HG03108 (cell line): ENCODE results near the gene RPL36A.
A peak's percentile ranks its signal among the peaks of the same experiment; 100 is the strongest.

Experiments used
- ATAC-seq: cut with Tn5 transposase; IDR thresholded peaks from one replicate; pipeline ENCODE4 v1.9.1; 2021; ENCODE audit warnings: moderate library complexity; ENCODE audit not compliant: unreplicated experiment

Gene RPL36A

DNA sequence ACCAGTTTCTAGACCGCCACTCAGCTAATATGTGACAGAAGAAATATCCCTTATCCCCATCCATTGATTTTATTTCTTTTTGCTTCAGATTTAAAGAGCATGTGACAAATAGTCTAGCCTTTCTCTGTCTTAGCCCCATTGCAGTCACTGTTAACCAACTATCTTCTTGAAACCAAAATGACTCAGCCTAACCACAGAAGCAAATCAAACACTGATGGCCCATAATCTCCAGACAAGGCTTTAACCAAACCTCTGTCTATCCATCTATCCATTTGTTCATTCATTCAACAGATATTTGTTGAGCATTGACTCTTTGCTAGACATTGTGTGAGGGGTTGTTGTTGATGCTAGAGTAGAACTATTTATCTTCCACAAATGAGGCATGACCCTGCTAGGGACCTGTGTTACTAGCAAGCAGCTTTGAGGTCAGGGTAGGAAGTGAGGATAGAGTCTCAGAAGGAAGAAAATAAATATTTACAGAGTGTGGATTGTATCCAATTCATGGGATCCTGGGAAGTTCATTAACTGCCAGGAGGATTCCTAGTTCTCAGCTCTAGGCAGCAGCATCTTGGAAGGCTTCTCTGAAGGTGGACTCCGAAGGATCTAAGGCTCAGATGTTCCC, 39.8 kb downstream of the RPL36A start:
- peak; percentile 88 for ATAC-seq

DNA sequence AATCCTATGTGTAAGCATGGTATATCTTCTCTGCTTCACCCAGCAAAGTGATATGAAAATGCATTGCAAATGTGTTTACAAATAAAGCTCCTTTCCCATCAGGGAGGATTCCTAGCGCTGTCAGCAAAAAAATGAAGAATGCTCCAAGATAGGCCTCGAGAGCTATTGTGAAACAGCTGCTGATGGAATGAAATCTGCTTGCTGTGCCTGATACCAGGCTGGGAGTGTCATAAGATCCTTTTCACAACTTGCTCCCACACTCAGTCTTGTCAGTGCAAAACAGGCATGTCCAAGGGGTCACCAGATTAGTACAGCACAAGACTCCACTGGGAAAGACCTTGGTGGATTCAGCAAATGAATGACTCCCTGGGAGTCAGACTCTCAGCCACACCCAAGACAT, 51.3 kb downstream of the RPL36A start:
- ATAC-seq, result no peak
